GM12878 (cell line): ENCODE measurements around the gene SPATA6. TPM values are rescaled to one million over a fixed set of nuclear protein-coding genes. Genes with fewer than 3 reads are reported as not detected.

Source experiments
- ATAC-seq: fragments of 200-7000 bp; cut with Tn5 transposase; 3 replicates; pipeline ENCODE4 v1.9.1; 2020; ENCODE audit warnings: mild to moderate bottlenecking, moderate library complexity
- BruUV-seq: library from RNA; stranded (reverse); fragments of 400-500 nt; replicated peaks from 2 replicates; lab custom pipeline; 2021; lab: Mats Ljungman, UMichigan
- CTCF ChIA-PET: fragments of 300-600 bp; sonication (Branson Sonifier 250); formaldehyde crosslinking; extraction: SDS; loops from one replicate; lab custom pipeline; 2021; ENCODE audit warnings: inconsistent platforms; lab: Yijun Ruan, JAX
- POLR2A ChIA-PET: fragments of 350-600 bp; formaldehyde crosslinking; extraction: SDS; loops from one replicate; lab custom pipeline; 2021; ENCODE audit warnings: inconsistent platforms; lab: Charles Lee
- RAD21 ChIA-PET: fragments of 300-600 bp; sonication (Branson Sonifier 250); formaldehyde crosslinking; loops from one replicate; lab custom pipeline; 2023; ENCODE audit warnings: antibody characterized with exemption; ENCODE audit not compliant: unreplicated experiment; lab: Charles Lee
- SMC1A ChIA-PET: fragments of 300-600 bp; sonication (Branson Sonifier 250); formaldehyde crosslinking; loops from one replicate; lab custom pipeline; 2023; ENCODE audit not compliant: unreplicated experiment, uncharacterized antibody; lab: Charles Lee
- DNase-seq: peaks from one replicate; pipeline ENCODE4 v3.0.0-alpha.2; 2011; ENCODE audit warnings: low read depth, low spot score
- FAIRE-seq: peaks from 3 replicates; lab custom pipeline; 2011; peaks lifted over from hg19 to GRCh38; lab: Jason Lieb, UNC
- H2AFZ ChIP-seq: 2 replicates; pipeline ENCODE4 v1.6.0; 2011; ENCODE audit warnings: low read depth, low read length, control low read depth; ENCODE audit not compliant: control insufficient read depth
- H3K27ac ChIP-seq: 2 replicates; pipeline ENCODE4 v1.5.1; 2011; ENCODE audit warnings: control low read depth; ENCODE audit not compliant: control insufficient read depth, insufficient read depth
- H3K27me3 ChIP-seq, 2 experiments: replicated peaks in 1 of 2; 2 replicates each; pipeline versions ENCODE4 v1.6.0 to v1.6.1; 2011; ENCODE audit warnings: low read length in 1 of 2; ENCODE audit not compliant: control insufficient read depth in 2 of 2, insufficient read depth in 2 of 2
- H3K36me3 ChIP-seq, 2 experiments: 2 replicates each; pipeline ENCODE4 v1.5.1; 2011; ENCODE audit warnings: low read length in 1 of 2; ENCODE audit not compliant: control insufficient read depth in 2 of 2, insufficient read depth in 2 of 2
- H3K4me1 ChIP-seq: 2 replicates; pipeline ENCODE4 v1.6.1; 2011; ENCODE audit warnings: mild to moderate bottlenecking, low read length, moderate library complexity, mixed read lengths; ENCODE audit not compliant: control insufficient read depth, insufficient read depth
- H3K4me2 ChIP-seq: 2 replicates; pipeline ENCODE4 v1.6.0; 2011; ENCODE audit warnings: control low read depth; ENCODE audit not compliant: control insufficient read depth, insufficient read depth
- H3K4me3 ChIP-seq: fragments of 200-600 bp; sonication (generic); 2 replicates; pipeline ENCODE4 v1.5.1; 2016
- H3K79me2 ChIP-seq: 2 replicates; pipeline ENCODE4 v1.6.0; 2011; ENCODE audit warnings: low read length; ENCODE audit not compliant: control insufficient read depth, insufficient read depth
- H3K9ac ChIP-seq: 2 replicates; pipeline ENCODE4 v1.8.0; 2011; ENCODE audit warnings: low read length, control low read depth, mixed read lengths; ENCODE audit not compliant: control insufficient read depth, insufficient read depth
- H3K9me3 ChIP-seq: replicated peaks from 3 replicates; pipeline ENCODE4 v1.5.1; 2011; ENCODE audit warnings: mild to moderate bottlenecking, low read length; ENCODE audit not compliant: control insufficient read depth, insufficient read depth
- H4K20me1 ChIP-seq: 2 replicates; pipeline ENCODE4 v1.6.0; 2011; ENCODE audit not compliant: control insufficient read depth, insufficient read depth
- FOS ChIP-seq: IDR thresholded peaks from 3 replicates; pipeline ENCODE4 v1.6.1; 2011; ENCODE audit warnings: borderline replicate concordance; ENCODE audit not compliant: insufficient read length; ENCODE audit errors: extremely low read depth
- RAD21 ChIP-seq: IDR thresholded peaks from 2 replicates; pipeline ENCODE4 v1.6.1; 2011; ENCODE audit warnings: mild to moderate bottlenecking, low read depth, low read length, moderate library complexity; ENCODE audit not compliant: insufficient read depth
- SMC3 ChIP-seq: IDR thresholded peaks from 2 replicates; pipeline ENCODE4 v1.6.1; 2011; ENCODE audit warnings: low read length, improper control_type of control experiment, borderline replicate concordance
- WGBS: methylation state at CpG from one replicate; pipeline ENCODE4 v1.1.6; 2016; ENCODE audit warnings: low lambda C conversion rate; ENCODE audit not compliant: insufficient replicate concordance, insufficient coverage; ENCODE audit errors: missing lambda C conversion rate; 5-methylcytosine and 5-hydroxymethylcytosine counted together
- in situ Hi-C: fragments of 300-500 bp; cut with MboI; formaldehyde crosslinking; loops from 9 replicates; pipeline ENCODE4 v1.14.3; 2018; ENCODE audit warnings: mixed read lengths
- intact Hi-C: fragments of 100-400 bp; cut with micrococcal nuclease; formaldehyde crosslinking; loops from one replicate; pipeline ENCODE4 v1.14.2; 2022; ENCODE audit not compliant: unreplicated experiment
- polyA plus RNA-seq, 11 experiments: library from polyadenylated mRNA; depleted of rRNA in 4 of 11; unstranded in 6 of 11; stranded (reverse) in 5 of 11; fragments of >200 nt; fragmentation: Nextera tagmentation in 4 of 11; fragmentation: Illumina TruSeq in 1 of 11; extraction: Ambion mirVana in 4 of 11; extraction: Trizol in 1 of 11; gene quantifications; 1 replicate in 1 of 11; 2 replicates in 10 of 11; pipeline versions ENCODE4 v1.2.1 to v1.2.3, GENCODE V29; 2011 to 2016; ENCODE audit warnings: inconsistent platforms in 2 of 11, missing spikeins in 2 of 11, low read depth in 1 of 11
- total RNA-seq, 4 experiments: library from RNA; depleted of rRNA in 3 of 4; stranded (reverse); fragments of >200 nt in 3 of 4; fragmentation: Illumina TruSeq in 1 of 4; extraction: Trizol in 1 of 4; gene quantifications; 2 replicates each; pipeline versions ENCODE4 v1.2.1 to v1.2.3, GENCODE V29; 2013 to 2021
- TF ChIP-seq, protein P1 (sequence below), 3 experiments: IDR thresholded peaks in 2 of 3; conservative IDR thresholded peaks in 1 of 3; 2 replicates each; pipeline ENCODE4 v1.5.1; 2011; ENCODE audit warnings: low read depth in 3 of 3, low read length in 3 of 3, mild to moderate bottlenecking in 3 of 3, control low read depth in 2 of 3, moderate library complexity in 2 of 3, inconsistent platforms in 1 of 3, mixed read lengths in 1 of 3; ENCODE audit not compliant: control insufficient read depth in 2 of 3, insufficient read depth in 1 of 3; ENCODE audit errors: extremely low read depth in 1 of 3

Gene SPATA6
- total and polyA plus RNA-seq, 10 of the 15 experiments (the other 5 are each of a cell fraction or from before 2014, with no cell fraction given) = 0.29 TPM; not detected in 9

GRCh38 chr1:48498096-48498791 is 26.2 kb upstream of the SPATA6 start:
- intact Hi-C loops (loop anchor here (5.0 kb wide), 1 partner anchor 391 kb away; no protein-coding TSS in a partner anchor), in situ Hi-C loops (no loop called here)
- Histone ChIP-seq H3K36me3 (no peaks in the 10 kb centered on the region), H3K9me3 (no peaks in the 10 kb centered on the region), H3K79me2 (no peaks in the 10 kb centered on the region), H3K4me2 (no peak overlapping the region), H3K4me3 (no peak overlapping the region), H3K27ac (no peak overlapping the region), H3K4me1 (no peaks in the 10 kb centered on the region), H3K9ac (no peak overlapping the region), H2AFZ (no peak overlapping the region), H3K27me3 (no peaks in the 10 kb centered on the region), H4K20me1 (no peaks in the 10 kb centered on the region)
- SMC1A ChIA-PET = interaction anchor here (1.0 kb wide), 1 partner anchor 389 kb away, joined by 3 read pairs; no protein-coding TSS in a partner anchor
- peak; percentile 84 for FAIRE-seq
- 14% methylated on average over 15 of the region's 15 CpGs for WGBS
- CTCF ChIA-PET = interaction anchor here (0.6 to 2.4 kb wide), 11 partner anchors 10 to 388 kb away, joined by 3 to 24 read pairs (median 5); partner anchors contain the start of gene SPATA6
- POLR2A ChIA-PET = no interaction called here
- no peak for TF ChIP-seq FOS
- TF ChIP-seq RAD21 = peak; percentile 37
- peak; percentile 46; the same call in 1 of the 2 replicates for TF ChIP-seq SMC3
- TF ChIP-seq, protein P1, sequence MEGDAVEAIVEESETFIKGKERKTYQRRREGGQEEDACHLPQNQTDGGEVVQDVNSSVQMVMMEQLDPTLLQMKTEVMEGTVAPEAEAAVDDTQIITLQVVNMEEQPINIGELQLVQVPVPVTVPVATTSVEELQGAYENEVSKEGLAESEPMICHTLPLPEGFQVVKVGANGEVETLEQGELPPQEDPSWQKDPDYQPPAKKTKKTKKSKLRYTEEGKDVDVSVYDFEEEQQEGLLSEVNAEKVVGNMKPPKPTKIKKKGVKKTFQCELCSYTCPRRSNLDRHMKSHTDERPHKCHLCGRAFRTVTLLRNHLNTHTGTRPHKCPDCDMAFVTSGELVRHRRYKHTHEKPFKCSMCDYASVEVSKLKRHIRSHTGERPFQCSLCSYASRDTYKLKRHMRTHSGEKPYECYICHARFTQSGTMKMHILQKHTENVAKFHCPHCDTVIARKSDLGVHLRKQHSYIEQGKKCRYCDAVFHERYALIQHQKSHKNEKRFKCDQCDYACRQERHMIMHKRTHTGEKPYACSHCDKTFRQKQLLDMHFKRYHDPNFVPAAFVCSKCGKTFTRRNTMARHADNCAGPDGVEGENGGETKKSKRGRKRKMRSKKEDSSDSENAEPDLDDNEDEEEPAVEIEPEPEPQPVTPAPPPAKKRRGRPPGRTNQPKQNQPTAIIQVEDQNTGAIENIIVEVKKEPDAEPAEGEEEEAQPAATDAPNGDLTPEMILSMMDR (IDR thresholded peaks at IDR 0.05 in 2 of 3, conservative IDR thresholded peaks at IDR 0.05 in 1 of 3; ENCODE audit: control insufficient read depth in 2 of 3, extremely low read depth in 1 of 3, insufficient read depth in 1 of 3, low read depth in 3 of 3, low read length in 3 of 3) = peak; percentile 77 to 93 (median 91)
- DNase-seq = no peak
- BruUV-seq = no TSS peak
- RAD21 ChIA-PET = no interaction called here
- peak; percentile 98 for ATAC-seq
